H9 (cell line): Measurements from ENCODE around the gene BBC3. TPM values are rescaled to one million over a fixed set of nuclear protein-coding genes. Genes with fewer than 3 reads are reported as not detected.

Source experiments
- DNase-seq: peaks from one replicate; pipeline ENCODE4 v3.0.0-alpha.2; 2017
- H2AFZ ChIP-seq: one replicate; pipeline ENCODE4 v1.6.1; 2013; ENCODE audit warnings: mild to moderate bottlenecking, low read length, control low read depth, moderate library complexity
- H2AK5ac ChIP-seq: 2 replicates; pipeline ENCODE4 v1.6.1; 2013; ENCODE audit warnings: low read length, control low read depth, mixed read lengths; ENCODE audit not compliant: insufficient read length
- H2BK120ac ChIP-seq: one replicate; pipeline ENCODE4 v1.6.1; 2013; ENCODE audit warnings: low read depth, mild to moderate bottlenecking, low read length, control low read depth, inconsistent platforms; ENCODE audit not compliant: poor library complexity, severe bottlenecking
- H2BK12ac ChIP-seq: 2 replicates; pipeline ENCODE4 v1.6.1; 2013; ENCODE audit warnings: low read length, control low read depth, mixed read lengths, low read depth; ENCODE audit not compliant: insufficient read length
- H2BK15ac ChIP-seq: 2 replicates; pipeline ENCODE4 v1.6.1; 2013; ENCODE audit warnings: low read depth, low read length, control low read depth
- H2BK20ac ChIP-seq: one replicate; pipeline ENCODE4 v1.6.1; 2013; ENCODE audit warnings: low read depth, mild to moderate bottlenecking, low read length, control low read depth, inconsistent platforms; ENCODE audit not compliant: poor library complexity, severe bottlenecking
- H2BK5ac ChIP-seq: 2 replicates; pipeline ENCODE4 v1.6.1; 2013; ENCODE audit warnings: low read length, control low read depth, mixed read lengths; ENCODE audit not compliant: insufficient read length
- H3K14ac ChIP-seq: 2 replicates; pipeline ENCODE4 v1.6.1; 2013; ENCODE audit warnings: low read length, control low read depth; ENCODE audit not compliant: insufficient read depth
- H3K18ac ChIP-seq: 2 replicates; pipeline ENCODE4 v1.6.1; 2013; ENCODE audit warnings: low read depth, mild to moderate bottlenecking, mixed read lengths, low read length, control low read depth; ENCODE audit not compliant: insufficient read length
- H3K23ac ChIP-seq: 2 replicates; pipeline ENCODE4 v1.6.1; 2013; ENCODE audit warnings: low read length, control low read depth, mixed read lengths, low read depth; ENCODE audit not compliant: insufficient read length
- H3K23me2 ChIP-seq: 2 replicates; pipeline ENCODE4 v1.6.1; 2013; ENCODE audit warnings: low read depth, mild to moderate bottlenecking, mixed read lengths, low read length, control low read depth; ENCODE audit not compliant: insufficient read length, poor library complexity, severe bottlenecking
- H3K27ac ChIP-seq: 2 replicates; pipeline ENCODE4 v1.5.1; 2013; ENCODE audit warnings: low read length, control low read depth, mixed read lengths, low read depth; ENCODE audit not compliant: insufficient read length
- H3K27me3 ChIP-seq: 2 replicates; pipeline ENCODE4 v1.6.1; 2013; ENCODE audit warnings: low read length, control low read depth, inconsistent platforms; ENCODE audit not compliant: insufficient read depth
- H3K4ac ChIP-seq: 2 replicates; pipeline ENCODE4 v1.6.1; 2013; ENCODE audit warnings: low read depth, mild to moderate bottlenecking, control low read depth, inconsistent platforms, low read length, moderate library complexity
- H3K4me1 ChIP-seq: 2 replicates; pipeline ENCODE4 v1.6.1; 2013; ENCODE audit warnings: low read length, control low read depth, inconsistent platforms; ENCODE audit not compliant: insufficient read depth
- H3K4me2 ChIP-seq: 2 replicates; pipeline ENCODE4 v1.6.1; 2013; ENCODE audit warnings: low read length, control low read depth, mixed read lengths; ENCODE audit not compliant: insufficient read length, insufficient read depth
- H3K56ac ChIP-seq: 2 replicates; pipeline ENCODE4 v1.6.1; 2013; ENCODE audit warnings: low read depth, mild to moderate bottlenecking, mixed read lengths, low read length, control low read depth; ENCODE audit not compliant: insufficient read length
- H3K79me1 ChIP-seq: 2 replicates; pipeline ENCODE4 v1.6.1; 2013; ENCODE audit warnings: low read depth, mild to moderate bottlenecking, moderate library complexity, low read length, control low read depth, inconsistent platforms; ENCODE audit not compliant: insufficient read depth, poor library complexity, severe bottlenecking
- H3K79me2 ChIP-seq: 2 replicates; pipeline ENCODE4 v1.6.1; 2013; ENCODE audit warnings: low read length, control low read depth, inconsistent platforms; ENCODE audit not compliant: insufficient read depth
- H3K9ac ChIP-seq: 2 replicates; pipeline ENCODE4 v1.6.1; 2013; ENCODE audit warnings: low read length, control low read depth, mixed read lengths; ENCODE audit not compliant: insufficient read length; ENCODE audit errors: extremely low read depth
- H3K9me3 ChIP-seq: one replicate; pipeline ENCODE4 v1.6.1; 2013; ENCODE audit warnings: low read depth, low read length, inconsistent platforms; ENCODE audit not compliant: control insufficient read depth
- H3T11ph ChIP-seq: one replicate; pipeline ENCODE4 v1.6.1; 2013; ENCODE audit warnings: mild to moderate bottlenecking, low read length, control low read depth, inconsistent platforms
- H4K20me1 ChIP-seq: one replicate; pipeline ENCODE4 v1.6.1; 2013; ENCODE audit not compliant: control insufficient read depth, insufficient read length, insufficient read depth
- H4K5ac ChIP-seq: 2 replicates; pipeline ENCODE4 v1.6.1; 2013; ENCODE audit warnings: low read depth, mild to moderate bottlenecking, mixed read lengths, low read length, control low read depth; ENCODE audit not compliant: insufficient read length
- H4K8ac ChIP-seq: replicated peaks from 2 replicates; pipeline ENCODE4 v1.6.1; 2013; ENCODE audit warnings: low read length, control low read depth, mixed read lengths, low read depth; ENCODE audit not compliant: insufficient read length
- H4K91ac ChIP-seq: 2 replicates; pipeline ENCODE4 v1.6.1; 2013; ENCODE audit warnings: low read depth, mild to moderate bottlenecking, moderate library complexity, mixed read lengths, low read length, control low read depth; ENCODE audit not compliant: insufficient read length
- H3K27ac Mint-ChIP-seq, 3 experiments: 2 replicates in 2 of 3; 3 replicates in 1 of 3; pipeline ENCODE4 v1.8.0; 2020 to 2021; ENCODE audit warnings: mixed read lengths in 3 of 3, mild to moderate bottlenecking in 1 of 3, moderate library complexity in 1 of 3
- H3K27me3 Mint-ChIP-seq: 2 replicates; pipeline ENCODE4 v1.8.0; 2021; ENCODE audit warnings: low read depth, mild to moderate bottlenecking, moderate library complexity, mixed read lengths
- H3K36me3 Mint-ChIP-seq, 3 experiments: 2 replicates in 2 of 3; 3 replicates in 1 of 3; pipeline ENCODE4 v1.8.0; 2020 to 2021; ENCODE audit warnings: low read depth in 3 of 3, mixed read lengths in 3 of 3; ENCODE audit not compliant: insufficient read depth in 1 of 3
- H3K4me1 Mint-ChIP-seq, 2 experiments: 2 replicates each; pipeline ENCODE4 v1.8.0; 2020; ENCODE audit warnings: mixed read lengths in 2 of 2
- H3K4me3 Mint-ChIP-seq, 2 experiments: 2 replicates in 1 of 2; 3 replicates in 1 of 2; pipeline ENCODE4 v1.8.0; 2020 to 2021; ENCODE audit warnings: mild to moderate bottlenecking in 2 of 2, mixed read lengths in 2 of 2, moderate library complexity in 1 of 2
- H3K9me3 Mint-ChIP-seq, 2 experiments: 2 replicates in 1 of 2; 3 replicates in 1 of 2; pipeline ENCODE4 v1.8.0; 2020; ENCODE audit warnings: mild to moderate bottlenecking in 2 of 2, mixed read lengths in 2 of 2, moderate library complexity in 1 of 2
- CTCF ChIP-seq: fragments of 200-600 bp; sonication (generic); conservative IDR thresholded peaks from 3 replicates; pipeline ENCODE4 v1.8.0; 2021; ENCODE audit warnings: antibody characterized with exemption, mild to moderate bottlenecking
- total RNA-seq: library from RNA; stranded (reverse); gene quantifications from 2 replicates; pipeline ENCODE4 v1.2.1, GENCODE V29; 2021

BBC3 gene
- total RNA-seq, 1 experiment from 2014 or later, result 23.2 TPM

GRCh38 chr19:47210180-47210490 is 20.9 kb downstream of the BBC3 start:
- Histone ChIP-seq H3K23ac (no peak overlapping the region), H3K4me2 (no peak overlapping the region), H3K4ac (no peak overlapping the region), H3K14ac (no peak overlapping the region), H3K79me2 (no peaks in the 10 kb centered on the region), H4K5ac (no peak overlapping the region), H3T11ph (no peak overlapping the region), H3K4me1 (no peaks in the 10 kb centered on the region), H3K79me1 (no peaks in the 10 kb centered on the region), H2BK5ac (no peak overlapping the region), H2BK120ac (no peak overlapping the region), H2BK20ac (no peak overlapping the region), H3K9me3 (no peaks in the 10 kb centered on the region), H4K8ac (no peak overlapping the region), H4K20me1 (no peaks in the 10 kb centered on the region), H3K27me3 (no peaks in the 10 kb centered on the region), H2AFZ (no peak overlapping the region), H3K27ac (peak overlapping the region; percentile 2), H2BK12ac (no peak overlapping the region), H4K91ac (no peak overlapping the region), H2BK15ac (no peak overlapping the region), H3K56ac (no peak overlapping the region), H3K9ac (no peak overlapping the region), H3K23me2 (no peaks in the 10 kb centered on the region), H2AK5ac (no peak overlapping the region), H3K18ac (no peak overlapping the region)
- Mint-ChIP-seq H3K4me1 (peaks cover 21 to 27% of the 10 kb centered on the region in 2 experiments), H3K27me3 (no peaks in the 10 kb centered on the region; the same call in 1 of the 2 replicates), H3K27ac (peak overlapping the region in 2 of 3 experiments; percentile 78 to 88; a peak in 3 of 7 replicates), H3K9me3 (no peaks in the 10 kb centered on the region; a peak in 1 of 5 replicates), H3K36me3 (peaks cover 28 to 69% (median 66%) of the 10 kb centered on the region in 3 experiments; a peak in 6 of 7 replicates), H3K4me3 (no peak overlapping the region)
- no peak for DNase-seq
- TF ChIP-seq CTCF, result no peak
